GM19023 (cell line): ENCODE data around the gene ADGRL3.
"Not testable (repeated sequence)": the region's sequence is repeated elsewhere in the genome, so short reads cannot be mapped to it uniquely, and the experiment has no call there.

Experiments used
- ATAC-seq: cut with Tn5 transposase; IDR thresholded peaks from one replicate; pipeline ENCODE4 v1.9.1; 2021; ENCODE audit warnings: mild to moderate bottlenecking, moderate library complexity; ENCODE audit not compliant: unreplicated experiment

Gene ADGRL3

GRCh38 chr4:61336488-61336887 is 136.4 kb downstream of the ADGRL3 start:
- ATAC-seq = no peak

DNA sequence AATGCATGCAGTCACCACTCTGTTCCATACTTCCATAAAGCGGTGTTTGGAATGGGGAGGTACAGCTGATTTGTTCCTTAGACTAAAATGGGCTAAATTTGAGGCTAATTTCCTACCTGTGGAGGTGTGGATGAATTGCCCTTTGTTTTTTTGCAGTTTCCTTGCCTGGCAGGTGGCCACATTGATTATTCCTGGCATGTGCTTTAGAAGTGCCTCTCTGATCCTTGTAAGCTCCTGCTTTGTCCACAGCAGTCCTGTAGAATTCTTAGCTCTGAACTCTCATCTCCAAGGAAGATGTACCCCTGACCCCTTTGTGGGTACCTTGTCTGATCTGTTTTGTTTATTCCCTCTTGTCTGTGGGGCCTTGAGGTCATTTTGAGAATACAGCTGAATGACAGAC is 136.8 kb downstream of the ADGRL3 start:
- ATAC-seq = no peak

- no peak for ATAC-seq
Observed at GRCh38 chr4:61342061-61342460, 141.9 kb downstream of the ADGRL3 start.

DNA sequence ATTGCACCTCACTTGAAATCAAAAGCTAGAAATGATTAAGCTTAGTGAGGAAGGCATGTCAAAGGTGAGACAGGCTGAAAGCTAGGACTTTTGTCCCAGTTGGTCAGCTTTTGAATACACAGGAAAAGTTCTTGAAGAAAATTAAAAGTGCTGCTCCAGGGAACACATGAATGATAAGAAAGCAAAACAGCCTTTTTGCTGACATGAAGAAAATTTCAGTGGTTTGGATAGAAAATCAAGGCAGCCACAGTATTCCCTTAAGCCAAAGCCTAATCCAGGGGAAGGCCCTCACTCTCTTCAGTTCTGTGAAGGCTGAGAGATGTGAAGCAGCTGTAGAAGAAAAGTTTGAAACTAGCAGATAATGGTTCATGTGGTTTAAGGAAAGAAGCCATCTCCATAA is 150.8 kb downstream of the ADGRL3 start:
- ATAC-seq = no peak

GRCh38 chr4:61356696-61357095 is 156.6 kb downstream of the ADGRL3 start:
- no peak for ATAC-seq

DNA sequence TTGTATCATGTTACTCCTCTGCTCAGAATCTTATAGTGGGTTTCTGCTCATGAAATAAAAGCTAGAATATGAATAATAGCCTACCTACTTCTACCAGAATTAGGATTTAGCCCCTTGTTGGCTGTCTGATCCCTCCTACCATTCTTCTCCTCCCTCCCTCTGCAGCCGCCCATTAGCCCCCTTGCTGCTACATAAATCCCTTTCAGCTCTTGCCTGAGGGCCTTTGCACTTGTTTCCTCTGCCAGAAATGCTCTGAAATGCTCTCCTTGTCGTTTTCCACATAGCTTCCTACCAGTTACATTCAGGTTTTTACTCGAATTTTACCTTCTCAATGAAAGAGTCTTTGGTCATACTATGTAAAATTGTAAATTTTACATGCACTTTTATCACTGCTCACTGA is 159.2 kb downstream of the ADGRL3 start:
- no peak for ATAC-seq

DNA sequence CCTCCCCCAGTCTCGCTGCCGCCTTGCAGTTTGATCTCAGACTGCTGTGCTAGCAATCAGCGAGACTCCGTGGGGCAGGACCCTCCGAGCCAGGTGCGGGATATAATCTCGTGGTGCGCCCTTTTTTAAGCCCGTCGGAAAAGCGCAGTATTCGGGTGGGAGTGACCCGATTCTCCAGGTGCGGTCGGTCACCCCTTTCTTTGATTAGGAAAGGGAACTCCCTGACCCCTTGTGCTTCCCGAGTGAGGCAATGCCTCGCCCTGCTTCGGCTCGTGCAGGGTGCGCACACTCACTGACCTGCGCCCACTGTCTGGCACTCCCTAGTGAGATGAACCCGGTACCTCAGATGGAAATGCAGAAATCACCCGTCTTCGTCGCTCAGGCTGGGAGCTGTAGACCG is 172.7 kb downstream of the ADGRL3 start:
- ATAC-seq = not testable (repeated sequence)

DNA sequence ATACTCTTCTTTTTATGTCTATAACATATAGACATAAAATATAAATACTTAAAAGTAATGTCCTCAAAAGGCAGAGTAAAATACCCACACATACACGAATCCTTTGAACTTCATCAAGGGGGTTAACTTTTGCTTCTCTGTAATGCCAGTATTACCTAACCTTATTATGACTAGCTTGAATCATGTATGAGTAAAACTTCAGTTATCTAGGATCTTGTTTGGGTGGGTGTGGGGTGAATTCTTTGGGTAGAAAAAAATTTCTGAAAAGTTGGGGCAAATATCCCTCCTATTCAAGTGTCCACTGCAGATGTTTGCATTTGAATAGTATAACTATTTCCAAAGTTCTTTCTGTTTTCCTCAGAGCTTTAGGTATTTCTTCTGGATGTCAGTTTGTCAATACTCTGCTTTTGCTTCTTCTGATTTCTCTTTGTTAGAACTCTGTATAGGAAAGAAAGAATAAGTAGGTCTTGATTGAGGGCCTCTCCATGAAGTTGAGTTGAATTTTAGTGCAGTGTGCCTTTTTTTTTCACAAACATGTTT is 173.8 kb downstream of the ADGRL3 start:
- ATAC-seq = no peak

- ATAC-seq = no peak
Observed at GRCh38 chr4:61374447-61374891, 174.3 kb downstream of the ADGRL3 start.

DNA sequence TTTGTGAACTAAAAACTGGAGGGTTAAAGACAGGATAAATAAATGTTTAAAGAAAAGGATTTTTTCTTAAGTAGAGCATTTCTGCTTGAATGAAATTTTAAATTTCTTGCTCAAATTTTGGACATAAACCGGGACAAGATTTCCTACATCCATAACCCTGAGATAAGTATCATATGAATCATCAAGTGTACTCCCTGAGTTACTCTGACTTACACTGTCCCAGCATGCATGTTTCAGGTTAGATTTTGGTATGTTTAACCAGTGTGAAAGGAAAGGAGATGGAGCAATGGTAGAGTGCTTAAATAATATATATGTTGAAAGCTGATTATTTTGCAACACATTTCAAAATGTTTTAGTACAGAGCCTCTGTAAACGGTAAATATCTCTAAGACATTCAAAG is 175.2 kb downstream of the ADGRL3 start:
- no peak for ATAC-seq

GRCh38 chr4:61376301-61376700 is 176.2 kb downstream of the ADGRL3 start:
- no peak for ATAC-seq

DNA sequence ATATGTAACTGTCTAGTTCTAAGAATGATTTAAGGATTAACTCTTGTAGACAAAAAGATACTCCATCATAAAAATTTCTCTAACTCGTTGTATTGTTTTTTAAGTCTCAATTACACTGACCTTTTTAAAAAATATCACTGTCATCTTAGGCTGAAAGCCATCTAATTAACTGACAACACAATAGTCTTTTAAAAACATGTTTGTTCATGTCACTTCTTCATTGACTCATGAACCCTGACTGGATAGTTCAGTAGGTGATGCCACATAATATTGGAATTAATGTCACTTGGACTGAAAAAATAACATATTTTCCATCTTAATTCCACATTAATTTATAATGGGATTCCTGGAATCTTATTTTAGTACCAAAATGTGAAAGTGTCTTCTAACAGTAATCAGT is 179.3 kb downstream of the ADGRL3 start:
- no peak for ATAC-seq

GRCh38 chr4:61380865-61381264 is 180.7 kb downstream of the ADGRL3 start:
- no peak for ATAC-seq

DNA sequence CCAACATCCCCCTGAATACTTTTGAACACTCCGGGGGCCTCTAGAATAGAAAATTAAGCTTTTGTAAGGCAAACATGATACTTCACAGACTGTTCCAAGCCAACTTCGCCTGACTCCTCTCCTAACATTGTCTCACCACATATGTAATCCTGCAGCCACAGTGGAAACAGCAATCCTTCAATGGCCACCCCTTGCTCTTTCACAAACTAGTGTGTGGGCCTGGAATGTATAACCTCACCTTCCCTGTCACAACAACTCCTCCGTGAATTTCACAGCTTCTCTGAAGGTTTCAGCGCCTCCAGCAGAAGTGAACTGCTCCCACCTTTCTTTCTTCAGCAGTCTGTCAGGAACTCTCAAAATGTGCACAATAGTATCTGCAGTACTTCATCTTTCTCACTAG is 185.1 kb downstream of the ADGRL3 start:
- no peak for ATAC-seq

DNA sequence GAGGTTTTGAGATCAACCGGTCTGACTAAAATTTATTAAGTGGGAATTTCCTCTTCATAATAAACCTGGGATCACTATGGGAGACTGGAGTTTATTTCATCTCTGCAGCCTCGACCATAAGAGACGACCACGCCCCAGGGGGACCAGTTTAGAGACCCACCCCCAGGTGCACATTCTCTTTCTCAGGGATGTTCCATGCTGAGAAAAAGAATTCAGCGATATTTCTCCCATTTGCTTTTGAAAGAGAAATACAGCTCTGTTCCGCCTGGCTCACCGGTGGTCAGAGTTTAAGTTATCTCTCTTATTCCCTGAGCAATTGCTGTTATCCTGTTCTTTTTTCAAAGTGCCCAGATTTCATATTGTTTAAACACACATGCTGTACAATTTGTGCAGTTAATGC is 187.2 kb downstream of the ADGRL3 start:
- not testable (repeated sequence) for ATAC-seq

- no peak for ATAC-seq
Observed at GRCh38 chr4:61389640-61390039, 189.5 kb downstream of the ADGRL3 start.

DNA sequence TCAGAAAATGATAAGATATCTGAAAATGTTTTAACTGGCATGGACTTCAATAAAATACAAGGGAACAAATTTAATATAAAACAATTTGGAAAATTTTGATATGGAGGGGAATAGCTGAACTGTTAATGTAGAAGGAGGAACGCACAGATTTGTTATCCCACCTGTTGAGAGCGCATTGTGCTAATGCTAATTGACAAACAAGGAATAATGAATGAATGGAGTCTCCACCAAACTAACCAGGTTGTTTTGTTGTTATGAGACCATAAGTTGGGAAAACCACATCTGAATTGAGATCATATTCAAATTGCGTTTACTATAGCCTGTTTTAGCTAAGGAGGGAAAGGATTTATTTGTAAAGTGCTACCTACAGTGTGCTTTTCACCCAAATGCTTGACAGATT is 195.6 kb downstream of the ADGRL3 start:
- no peak for ATAC-seq

- ATAC-seq = no peak
Observed at GRCh38 chr4:61397174-61397573, 197.0 kb downstream of the ADGRL3 start.

GRCh38 chr4:61400439-61401038 is 200.4 kb downstream of the ADGRL3 start:
- no peak for ATAC-seq

DNA sequence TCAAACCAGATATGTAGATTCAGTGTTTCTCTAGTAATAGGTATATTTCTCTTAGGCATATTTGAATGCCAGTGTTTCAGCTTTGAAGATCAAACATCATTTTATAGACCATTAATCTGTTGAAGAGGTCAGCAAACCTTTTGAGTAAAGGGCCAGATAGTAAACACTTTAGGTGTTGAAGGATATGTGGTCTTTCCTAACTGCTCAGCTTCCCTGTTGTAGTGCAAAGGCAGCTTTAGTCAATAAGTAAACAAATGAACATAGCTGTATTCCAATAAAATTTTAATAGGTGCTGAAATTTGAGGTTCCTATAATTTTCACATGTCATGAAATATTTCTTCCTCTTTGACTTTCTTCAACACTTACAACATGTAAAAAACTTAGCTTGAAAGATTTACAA is 201.6 kb downstream of the ADGRL3 start:
- no peak for ATAC-seq

DNA sequence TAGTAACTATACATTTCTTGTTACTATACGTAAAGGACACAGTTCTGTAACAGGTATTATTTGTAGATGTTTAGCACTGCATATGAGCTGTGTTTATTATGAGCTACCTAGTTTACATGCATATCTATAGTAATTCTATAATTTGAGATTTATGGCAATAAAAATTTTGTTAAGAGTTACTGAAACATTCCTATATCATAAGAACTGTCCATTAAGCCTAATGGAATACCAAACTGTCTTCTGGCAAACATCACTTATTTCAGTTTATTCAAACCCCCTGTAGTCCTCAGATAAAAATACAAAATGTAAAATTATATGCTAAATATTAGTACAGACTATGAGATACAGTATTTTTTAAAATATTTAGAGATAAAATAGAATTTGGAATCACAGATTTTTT is 205.2 kb downstream of the ADGRL3 start:
- no peak for ATAC-seq

DNA sequence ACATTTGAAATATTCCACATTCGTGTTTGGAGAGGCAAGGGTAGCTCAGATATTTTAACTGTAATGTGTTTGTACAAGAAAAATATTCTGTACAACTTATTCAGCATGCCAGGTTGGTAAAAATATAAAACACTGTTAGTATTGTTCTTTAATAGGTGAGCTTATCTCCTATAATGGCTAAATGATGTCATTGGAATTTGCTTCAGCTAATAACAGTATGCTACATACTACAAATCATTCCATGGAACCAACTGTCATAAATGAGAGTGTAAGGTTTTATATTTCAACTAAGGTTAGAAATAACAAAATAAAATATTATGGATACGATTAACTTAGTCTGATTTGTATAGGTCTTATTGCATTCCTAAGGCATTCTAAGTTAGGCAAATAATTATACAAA is 206.6 kb downstream of the ADGRL3 start:
- ATAC-seq = no peak
